Measurements from ENCODE around the gene RXYLT1. TPM values are rescaled to one million over a fixed set of nuclear protein-coding genes. Genes with fewer than 3 reads are reported as not detected.
"Not testable (repeated sequence)": the region's sequence is repeated elsewhere in the genome, so short reads cannot be mapped to it uniquely, and the experiment has no call there.

The RXYLT1 gene
- total RNA-seq, 2 experiments from 2014 or later = 6.2 to 6.3 TPM

- DNase-seq = no peak
- no peaks in the 10 kb centered on the region for H3K36me3 Mint-ChIP-seq (ENCODE audit: low read depth)
- H3K27me3 Mint-ChIP-seq = peaks cover 14% of the 10 kb centered on the region
- intact Hi-C loops (cut with DNase I, micrococcal nuclease) = no loop called here
- H3K9me3 Mint-ChIP-seq = no peaks in the 10 kb centered on the region
- no peak overlapping the region for H3K4me3 Mint-ChIP-seq
- POLR2A ChIA-PET = no interaction called here
- Histone ChIP-seq H3K4me1 (ENCODE audit: insufficient read depth, low read length) (peaks cover 4% of the 10 kb centered on the region), H3K27me3 (ENCODE audit: control insufficient read depth in 1 of 2, insufficient read depth in 2 of 2, low read length in 2 of 2) (peaks cover 6% of the 10 kb centered on the region in 2 experiments), H3K9me3 (ENCODE audit: control insufficient read depth in 1 of 2, insufficient read depth in 1 of 2, low read length in 2 of 2) (no peaks in the 10 kb centered on the region), H3K4me3 (ENCODE audit: low read length) (no peak overlapping the region), H3K27ac (ENCODE audit: low read depth in 1 of 2, low read length in 2 of 2) (no peak overlapping the region), H3K36me3 (ENCODE audit: insufficient read depth, low read length) (no peaks in the 10 kb centered on the region)
- CTCF ChIA-PET = no interaction called here
- H3K4me1 Mint-ChIP-seq (ENCODE audit: low read depth) = no peaks in the 10 kb centered on the region
- ATAC-seq (ENCODE audit: poor library complexity) = no peak
- no peak overlapping the region for H3K27ac Mint-ChIP-seq
- no peak for TF ChIP-seq CTCF (IDR thresholded peaks at IDR 0.05)
Measured at GRCh38 chr12:63838411-63838810, 58.7 kb downstream of the RXYLT1 start.

- CTCF ChIA-PET = no interaction called here
Measured at GRCh38 chr12:63841011-63841410, 61.3 kb downstream of the RXYLT1 start.

GRCh38 chr12:63841571-63841970 is 61.9 kb downstream of the RXYLT1 start:
- peaks cover 6% of the 10 kb centered on the region for H3K4me1 Mint-ChIP-seq (ENCODE audit: low read depth)
- Histone ChIP-seq H3K36me3 (ENCODE audit: insufficient read depth, low read length) (no peaks in the 10 kb centered on the region), H3K9me3 (ENCODE audit: control insufficient read depth in 1 of 2, insufficient read depth in 1 of 2, low read length in 2 of 2) (no peaks in the 10 kb centered on the region), H3K4me1 (ENCODE audit: insufficient read depth, low read length) (peaks cover 15% of the 10 kb centered on the region), H3K4me3 (ENCODE audit: low read length) (no peak overlapping the region), H3K27me3 (ENCODE audit: control insufficient read depth in 1 of 2, insufficient read depth in 2 of 2, low read length in 2 of 2) (peaks cover 12 to 24% of the 10 kb centered on the region in 2 experiments), H3K27ac (ENCODE audit: low read depth in 1 of 2, low read length in 2 of 2) (no peak overlapping the region)
- H3K36me3 Mint-ChIP-seq (ENCODE audit: low read depth) = no peaks in the 10 kb centered on the region
- no peak for TF ChIP-seq CTCF (IDR thresholded peaks at IDR 0.05)
- DNase-seq (no peak), ATAC-seq (ENCODE audit: poor library complexity) (no peak)
- H3K4me3 Mint-ChIP-seq = peak overlapping the region; percentile 62
- no peak overlapping the region for H3K27ac Mint-ChIP-seq
- CTCF ChIA-PET = no interaction called here
- POLR2A ChIA-PET = no interaction called here
- no peaks in the 10 kb centered on the region for H3K9me3 Mint-ChIP-seq
- H3K27me3 Mint-ChIP-seq = peaks cover 32% of the 10 kb centered on the region
- intact Hi-C loops (cut with DNase I, micrococcal nuclease) = loop anchor here (5.0 kb wide), 1 partner anchor 551 kb away; the partner anchor contains the start of gene C12orf56 (in 2 of the 2)

More at GRCh38 chr12:63841011-63841410, 61.3 kb downstream of the RXYLT1 start:
- Mint-ChIP-seq H3K4me1 (ENCODE audit: low read depth) (peaks cover 6% of the 10 kb centered on the region), H3K4me3 (no peak overlapping the region), H3K9me3 (no peaks in the 10 kb centered on the region), H3K36me3 (ENCODE audit: low read depth) (no peaks in the 10 kb centered on the region), H3K27me3 (peaks cover 26% of the 10 kb centered on the region), H3K27ac (no peak overlapping the region)
- H3K36me3 ChIP-seq (ENCODE audit: insufficient read depth, low read length) = no peaks in the 10 kb centered on the region
- ATAC-seq (ENCODE audit: poor library complexity) = no peak
- DNase-seq = no peak
- POLR2A ChIA-PET = no interaction called here
- peaks cover 15% of the 10 kb centered on the region for H3K4me1 ChIP-seq (ENCODE audit: insufficient read depth, low read length)
- H3K27me3 ChIP-seq (ENCODE audit: control insufficient read depth in 1 of 2, insufficient read depth in 2 of 2, low read length in 2 of 2) = peaks cover 12 to 24% of the 10 kb centered on the region in 2 experiments
- intact Hi-C loops (cut with DNase I, micrococcal nuclease) = loop anchor here (5.0 kb wide), 1 partner anchor 551 kb away; the partner anchor contains the start of gene C12orf56 (in 2 of the 2)
- no peak overlapping the region for H3K27ac ChIP-seq (ENCODE audit: low read depth in 1 of 2, low read length in 2 of 2)
- H3K4me3 ChIP-seq (ENCODE audit: low read length) = no peak overlapping the region
- H3K9me3 ChIP-seq (ENCODE audit: control insufficient read depth in 1 of 2, insufficient read depth in 1 of 2, low read length in 2 of 2) = no peaks in the 10 kb centered on the region
- no peak for TF ChIP-seq CTCF (IDR thresholded peaks at IDR 0.05)

GRCh38 chr12:63842750-63843149 is 63.0 kb downstream of the RXYLT1 start:
- H3K36me3 ChIP-seq (ENCODE audit: insufficient read depth, low read length); H3K36me3 Mint-ChIP-seq (ENCODE audit: low read depth); CTCF ChIA-PET; POLR2A ChIA-PET; H3K9me3 ChIP-seq (ENCODE audit: control insufficient read depth in 1 of 2, insufficient read depth in 1 of 2, low read length in 2 of 2); H3K27ac Mint-ChIP-seq; DNase-seq; H3K4me1 Mint-ChIP-seq (ENCODE audit: low read depth); H3K9me3 Mint-ChIP-seq; H3K4me3 ChIP-seq (ENCODE audit: low read length); H3K27ac ChIP-seq (ENCODE audit: low read depth in 1 of 2, low read length in 2 of 2); ATAC-seq (ENCODE audit: poor library complexity): not testable (repeated sequence)
- peaks cover 12 to 24% of the 10 kb centered on the region in 2 experiments for H3K27me3 ChIP-seq (ENCODE audit: control insufficient read depth in 1 of 2, insufficient read depth in 2 of 2, low read length in 2 of 2)
- Mint-ChIP-seq H3K27me3 (peaks cover 34% of the 10 kb centered on the region), H3K4me3 (peak overlapping the region; percentile 56)
- peaks cover 15% of the 10 kb centered on the region for H3K4me1 ChIP-seq (ENCODE audit: insufficient read depth, low read length)
- intact Hi-C loops (cut with DNase I, micrococcal nuclease) = loop anchor here (5.0 kb wide), 1 partner anchor 550 kb away; the partner anchor contains the start of gene C12orf56 (in 2 of the 2)
